ENCODE results near the gene EDIL3.
"Not testable (repeated sequence)": the region's sequence is repeated elsewhere in the genome, so short reads cannot be mapped to it uniquely, and the experiment has no call there.

The EDIL3 gene

GRCh38 chr5:84379749-84380148 lies 4.9 kb downstream of the EDIL3 start:
- no peak for DNase-seq (ENCODE audit: low read depth in 3 of 3, low spot score in 1 of 3)

- no peak for DNase-seq (ENCODE audit: low read depth in 3 of 3, low spot score in 1 of 3)
Observed at GRCh38 chr5:84378961-84379360, 5.7 kb downstream of the EDIL3 start.

DNA sequence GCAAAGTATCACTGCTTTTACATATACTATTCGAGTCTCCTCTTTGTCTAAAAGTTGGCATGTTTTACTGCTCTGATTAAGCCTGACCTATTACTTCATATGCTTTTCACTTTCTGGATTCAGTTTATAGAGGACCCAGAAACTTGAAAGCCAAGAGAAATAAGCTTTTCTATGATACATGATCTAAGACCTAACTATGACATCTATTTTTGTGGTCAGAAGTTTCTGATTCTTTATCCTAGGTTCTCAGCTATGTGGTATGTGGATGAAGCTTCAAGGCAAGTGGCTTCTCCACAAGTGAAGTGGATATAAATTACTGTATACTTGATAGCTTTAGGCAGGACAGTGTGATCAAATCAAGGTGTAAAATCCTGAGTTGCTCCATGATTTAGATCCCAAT lies 6.3 kb downstream of the EDIL3 start:
- DNase-seq (ENCODE audit: low read depth in 3 of 3, low spot score in 1 of 3), result no peak

- no peak for DNase-seq (ENCODE audit: low read depth in 3 of 3, low spot score in 1 of 3)
Observed at GRCh38 chr5:84376346-84376745, 8.3 kb downstream of the EDIL3 start.

- DNase-seq (ENCODE audit: low read depth in 3 of 3, low spot score in 1 of 3), result no peak
Observed at GRCh38 chr5:84374568-84374967, 10.1 kb downstream of the EDIL3 start.

DNA sequence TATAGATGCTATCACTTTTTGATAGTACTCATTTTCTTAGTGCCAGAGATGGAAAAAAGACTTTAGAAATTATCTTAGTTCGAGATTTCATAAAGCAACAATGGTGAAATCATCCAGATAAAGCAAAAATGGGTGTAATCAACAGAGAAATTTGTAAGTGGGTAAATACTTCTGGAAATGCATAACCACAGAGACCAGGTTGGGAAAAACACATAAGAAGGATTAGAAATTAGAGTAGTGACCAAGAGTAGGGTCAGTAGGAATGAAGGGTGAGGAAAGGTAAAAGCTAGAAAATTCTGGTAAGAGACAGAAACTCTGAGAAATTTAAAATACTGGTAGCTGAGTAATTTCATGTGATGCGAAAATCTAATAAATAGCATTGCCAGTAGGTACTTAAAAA lies 11.2 kb downstream of the EDIL3 start:
- DNase-seq (ENCODE audit: low read depth in 3 of 3, low spot score in 1 of 3), result no peak

DNA sequence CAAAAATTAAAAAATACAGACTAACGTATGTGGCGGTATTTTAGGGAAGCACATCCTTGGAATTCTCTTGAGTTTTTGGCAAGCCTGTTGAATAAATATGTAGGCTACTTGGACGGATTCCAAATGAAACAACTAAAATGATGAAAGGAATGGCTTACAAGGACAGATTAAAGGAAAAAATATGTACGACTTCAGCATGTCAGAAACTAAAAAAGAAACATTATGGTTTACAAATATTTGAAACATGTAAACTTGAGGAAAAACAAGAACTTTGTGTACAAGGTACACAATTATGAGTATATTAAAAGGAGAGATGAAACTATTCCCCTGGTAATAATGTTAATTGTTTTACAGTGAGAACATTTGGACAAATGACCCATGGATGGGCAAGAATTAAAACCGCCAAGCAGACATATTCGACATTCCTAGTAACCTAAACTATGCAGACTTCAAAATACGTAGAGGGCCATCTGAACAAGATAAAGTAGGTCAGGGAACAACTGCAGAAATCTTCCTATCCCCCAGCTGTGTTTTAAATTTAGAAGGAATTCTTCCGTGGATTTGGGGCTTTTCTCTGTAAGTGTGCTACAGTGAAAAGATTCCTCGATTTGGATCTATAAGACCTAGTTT lies 12.5 kb downstream of the EDIL3 start:
- DNase-seq (ENCODE audit: low read depth in 3 of 3, low spot score in 1 of 3), result no peak

GRCh38 chr5:84370176-84370575 lies 14.5 kb downstream of the EDIL3 start:
- no peak for DNase-seq (ENCODE audit: low read depth in 3 of 3, low spot score in 1 of 3)

DNA sequence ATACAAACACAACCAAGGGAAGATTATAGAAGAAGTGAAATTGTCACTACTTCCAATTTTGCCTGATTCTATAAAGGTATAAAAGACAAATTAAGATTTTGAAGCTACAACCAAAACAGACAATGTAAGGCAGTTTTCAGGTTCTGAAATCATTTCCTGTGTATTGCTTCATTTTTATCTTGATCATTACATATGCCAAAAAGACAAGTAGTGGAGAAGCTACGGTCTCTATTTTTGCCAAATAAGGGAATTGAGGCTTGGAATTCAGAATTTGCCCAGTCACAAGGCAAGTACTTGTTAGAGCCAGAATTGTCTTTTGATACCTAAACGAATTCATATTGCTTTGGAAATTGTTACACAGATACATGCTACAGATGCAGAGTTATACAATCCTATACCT lies 20.6 kb downstream of the EDIL3 start:
- no peak for DNase-seq (ENCODE audit: low read depth in 3 of 3, low spot score in 1 of 3)

DNA sequence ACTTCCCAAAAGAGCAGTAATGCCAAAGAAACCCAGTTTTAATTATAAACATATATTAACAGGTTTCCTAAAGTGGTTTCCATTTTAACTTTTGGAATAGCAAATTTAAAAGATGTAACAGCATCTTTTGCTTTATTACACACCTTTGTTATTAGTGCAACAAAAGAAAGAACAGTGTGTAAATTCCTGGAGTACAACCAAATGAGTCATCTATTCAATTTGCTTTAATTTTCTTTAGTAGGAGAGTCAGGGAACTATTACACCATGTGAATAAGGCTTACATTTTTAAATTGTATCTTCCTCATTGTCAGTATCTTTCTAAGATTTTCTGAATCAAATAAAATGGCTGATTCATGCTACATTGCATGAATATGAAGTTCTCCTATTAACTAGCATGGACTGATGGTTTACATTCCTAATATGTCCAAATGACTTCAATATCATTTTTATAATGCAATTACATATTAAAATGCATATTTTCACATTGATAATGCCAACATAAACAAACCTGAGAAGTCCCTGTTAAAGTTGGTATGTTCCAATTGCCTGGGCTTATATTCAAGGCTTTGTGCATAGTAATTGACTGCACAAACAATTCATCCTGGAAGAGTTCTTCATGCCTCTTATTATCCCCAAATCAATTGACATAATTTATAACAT lies 22.5 kb downstream of the EDIL3 start:
- DNase-seq (ENCODE audit: low read depth in 3 of 3, low spot score in 1 of 3), result no peak

DNA sequence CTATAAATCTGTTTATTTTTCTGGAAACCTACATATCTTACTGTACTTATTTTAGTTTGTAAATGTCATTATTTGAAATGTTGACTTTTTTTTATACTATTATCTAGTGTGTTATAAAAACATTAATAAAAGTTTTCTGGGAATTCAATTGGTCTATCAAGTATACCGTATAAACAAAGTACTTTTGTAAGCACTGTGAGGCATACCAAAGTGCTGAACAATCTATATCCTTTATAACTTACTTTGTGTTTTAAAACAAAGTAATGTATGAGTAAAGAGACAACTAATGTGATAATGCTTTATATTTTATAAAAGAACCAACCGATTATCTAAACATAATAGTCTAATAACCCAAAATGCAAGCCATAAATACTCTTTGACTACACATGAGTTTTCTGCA lies 23.1 kb downstream of the EDIL3 start:
- DNase-seq (ENCODE audit: low read depth in 3 of 3, low spot score in 1 of 3), result no peak

DNA sequence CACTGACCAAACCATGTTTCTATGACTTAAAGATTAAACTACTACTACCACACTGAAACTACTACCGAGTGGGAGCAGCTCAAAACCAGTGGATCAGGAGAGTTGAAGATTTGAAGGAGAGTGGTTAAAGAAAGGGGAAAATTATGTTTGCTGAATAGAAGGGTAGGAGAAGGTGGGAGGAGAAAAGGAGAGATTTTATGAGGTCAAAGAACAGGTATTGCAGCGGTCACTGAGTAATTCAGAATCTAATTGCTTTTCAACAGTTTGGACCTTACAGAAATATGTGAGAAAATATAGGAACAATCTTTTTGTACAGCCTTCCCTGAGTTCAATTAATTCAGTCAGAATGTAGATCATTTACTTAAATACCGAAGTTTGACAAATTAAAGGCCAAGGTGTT lies 24.6 kb downstream of the EDIL3 start:
- DNase-seq (ENCODE audit: low read depth in 3 of 3, low spot score in 1 of 3), result no peak

GRCh38 chr5:84354101-84354500 lies 30.6 kb downstream of the EDIL3 start:
- DNase-seq (ENCODE audit: low read depth in 3 of 3, low spot score in 1 of 3), result no peak

- no peak for DNase-seq (ENCODE audit: low read depth in 3 of 3, low spot score in 1 of 3)
Observed at GRCh38 chr5:84344788-84345187, 39.9 kb downstream of the EDIL3 start.

DNA sequence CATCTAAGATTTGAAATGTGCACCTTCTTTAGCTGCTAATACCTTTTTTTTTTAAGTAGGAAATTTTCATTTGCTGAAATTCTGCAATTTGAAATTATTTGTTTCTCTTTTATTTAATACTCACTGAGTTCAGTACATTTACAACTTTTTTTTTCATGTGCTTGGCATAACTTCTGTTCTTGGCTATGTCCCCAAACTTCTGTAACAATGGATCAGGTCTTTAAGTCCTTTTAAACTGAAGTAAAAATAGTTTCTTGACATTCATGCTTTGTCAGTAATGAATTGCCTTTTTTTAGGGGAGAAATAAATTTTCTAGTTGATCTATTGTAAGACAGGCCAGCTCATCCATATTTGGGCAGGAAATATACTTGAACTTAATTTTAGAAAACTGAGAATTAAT lies 41.5 kb downstream of the EDIL3 start:
- no peak for DNase-seq (ENCODE audit: low read depth in 3 of 3, low spot score in 1 of 3)

DNA sequence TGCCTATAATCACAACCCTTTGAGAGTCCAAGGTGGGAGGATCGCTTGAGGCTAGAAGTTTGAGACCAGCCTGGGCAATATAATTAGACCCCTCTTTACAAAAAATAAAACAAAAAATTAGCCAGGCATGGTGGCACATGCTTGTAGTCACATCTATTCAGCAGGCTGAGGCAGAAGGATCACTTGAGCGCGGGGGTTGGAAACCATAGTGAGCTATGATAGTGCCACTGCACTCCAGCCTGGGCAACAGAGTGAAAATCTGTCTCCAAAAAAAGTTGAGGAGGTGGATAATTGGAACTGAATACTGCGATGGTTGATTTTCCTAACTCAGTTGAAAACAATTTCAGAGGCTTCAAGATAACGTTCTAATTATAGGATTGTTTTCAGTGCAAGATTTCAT lies 52.6 kb downstream of the EDIL3 start:
- no peak for DNase-seq (ENCODE audit: low read depth in 3 of 3, low spot score in 1 of 3)

DNA sequence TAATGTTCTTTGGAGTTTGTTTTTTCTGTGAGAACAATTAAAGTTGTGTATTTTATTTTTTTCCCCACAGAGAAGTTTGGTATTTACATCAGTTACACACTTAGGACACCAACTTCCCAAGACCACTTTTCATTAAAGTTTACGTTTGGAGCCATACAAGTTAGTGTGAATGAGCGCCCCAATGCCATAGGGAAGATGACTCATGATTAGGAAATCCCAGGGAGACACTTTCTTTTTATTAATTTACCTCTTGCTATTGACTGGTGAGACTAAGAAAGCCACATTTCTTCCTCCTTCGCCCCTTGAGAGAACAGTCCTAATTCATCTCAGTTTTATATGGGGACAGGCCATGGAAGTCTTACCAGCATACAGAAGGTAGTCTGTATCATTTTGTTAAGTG lies 57.1 kb downstream of the EDIL3 start:
- no peak for DNase-seq (ENCODE audit: low read depth in 3 of 3, low spot score in 1 of 3)

- DNase-seq (ENCODE audit: low read depth in 3 of 3, low spot score in 1 of 3), result no peak
Observed at GRCh38 chr5:84322646-84323045, 62.0 kb downstream of the EDIL3 start.

DNA sequence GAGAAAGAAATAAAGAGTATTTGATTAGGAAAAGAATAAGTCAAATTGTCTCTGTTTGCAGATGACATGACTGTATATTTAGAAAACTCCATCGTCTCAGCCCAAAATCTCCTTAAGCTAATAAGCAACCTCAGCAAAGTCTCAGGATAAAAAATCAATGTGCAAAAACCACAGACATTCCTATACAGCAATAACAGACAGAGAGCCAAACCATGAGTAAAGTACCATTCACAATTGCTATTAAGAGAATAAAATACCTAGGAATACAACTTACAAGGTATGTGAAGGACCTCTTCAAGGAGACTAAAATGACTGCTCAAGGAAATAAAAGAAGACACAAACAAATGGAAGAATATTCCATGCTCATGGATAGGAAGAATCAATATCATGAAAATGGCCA lies 66.9 kb downstream of the EDIL3 start:
- DNase-seq (ENCODE audit: low read depth in 3 of 3, low spot score in 1 of 3), result not testable (repeated sequence)

DNA sequence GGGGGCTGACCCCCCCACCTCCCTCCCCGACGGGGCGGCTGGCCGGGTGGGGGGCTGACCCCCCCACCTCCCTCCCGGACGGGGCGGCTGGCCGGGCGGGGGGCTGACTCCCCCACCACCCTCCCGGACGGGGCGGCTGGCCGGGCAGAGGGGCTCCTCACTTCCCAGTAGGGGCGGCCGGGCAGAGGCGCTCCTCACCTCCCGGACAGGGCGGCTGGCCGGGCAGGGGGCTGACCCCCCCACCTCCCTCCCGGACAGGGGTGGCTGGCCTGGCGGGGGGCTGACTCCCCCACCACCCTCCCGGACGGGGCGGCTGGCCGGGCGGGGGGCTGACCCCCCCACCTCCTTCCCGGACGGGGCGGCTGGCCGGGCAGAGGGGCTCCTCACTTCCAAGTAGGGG lies 72.4 kb downstream of the EDIL3 start:
- DNase-seq (ENCODE audit: low read depth in 3 of 3, low spot score in 1 of 3), result not testable (repeated sequence)

DNA sequence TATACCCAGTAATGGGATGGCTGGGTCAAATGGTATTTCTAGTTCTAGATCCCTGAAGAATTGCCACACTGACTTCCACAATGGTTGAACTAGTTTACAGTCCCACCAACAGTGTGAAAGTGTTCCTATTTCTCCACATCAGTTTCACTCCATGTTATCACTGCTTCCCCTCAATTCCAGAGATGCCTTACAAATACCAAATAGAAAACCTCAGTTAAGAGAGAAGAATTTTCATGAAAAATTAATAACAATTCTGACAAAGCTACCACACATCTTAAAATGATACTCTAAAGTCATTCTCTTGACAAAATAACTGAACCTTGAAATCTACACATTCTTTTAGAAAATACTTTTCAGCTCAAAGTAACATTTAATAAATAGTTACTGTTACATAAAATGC lies 74.8 kb downstream of the EDIL3 start:
- DNase-seq (ENCODE audit: low read depth in 3 of 3, low spot score in 1 of 3), result not testable (repeated sequence)

GRCh38 chr5:84306601-84307000 lies 78.1 kb downstream of the EDIL3 start:
- no peak for DNase-seq (ENCODE audit: low read depth in 3 of 3, low spot score in 1 of 3)

DNA sequence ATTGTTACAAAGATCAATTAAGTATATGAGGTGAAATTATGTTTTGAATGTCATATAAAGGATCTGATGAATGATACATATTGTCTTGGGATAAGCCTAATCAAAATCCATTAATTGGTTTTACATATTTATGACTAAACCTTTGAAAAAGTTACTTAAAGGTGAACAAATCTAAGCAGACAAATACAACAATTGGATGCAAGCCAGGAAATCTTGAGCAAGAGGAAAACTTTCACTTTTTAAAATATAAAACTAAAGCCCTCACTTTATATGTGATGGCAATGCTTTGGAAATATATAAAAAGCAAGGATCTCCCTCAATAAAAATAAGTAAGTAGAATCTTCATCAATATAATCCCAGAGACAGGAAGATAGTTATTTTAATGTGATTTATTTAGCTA lies 80.1 kb downstream of the EDIL3 start:
- DNase-seq (ENCODE audit: low read depth in 3 of 3, low spot score in 1 of 3), result no peak
